Endothelial cell of umbilical vein (primary cell): ENCODE measurements around the gene KLB. TPM values are rescaled to one million over a fixed set of nuclear protein-coding genes. Genes with fewer than 3 reads are reported as not detected.
A peak's percentile ranks its signal among the peaks of the same experiment; 100 is the strongest.

Experiments
- BruUV-seq: library from RNA; stranded (reverse); fragments of 400-500 nt; replicated peaks from 2 replicates; lab custom pipeline; 2021; lab: Mats Ljungman, UMichigan
- CTCF ChIA-PET: fragments of 300-600, 350-600 bp; sonication (Branson Sonifier 250); formaldehyde crosslinking; loops from one replicate; lab custom pipeline; 2021; ENCODE audit warnings: antibody characterized with exemption, inconsistent platforms; lab: Charles Lee
- POLR2A ChIA-PET: fragments of 300-600, 350-600 bp; sonication (Branson Sonifier 250); formaldehyde crosslinking; loops from one replicate; lab custom pipeline; 2021; ENCODE audit warnings: antibody characterized with exemption, inconsistent platforms; lab: Charles Lee
- DNase-seq: peaks from one replicate; pipeline ENCODE4 v3.0.0-alpha.2; 2011; ENCODE audit warnings: low read depth, low spot score
- FAIRE-seq: peaks from 2 replicates; lab custom pipeline; 2011; peaks lifted over from hg19 to GRCh38; lab: Jason Lieb, UNC
- H2AFZ ChIP-seq: 2 replicates; pipeline ENCODE4 v1.6.0; 2012; ENCODE audit warnings: low read depth, low read length, control low read depth, inconsistent platforms
- H3K27ac ChIP-seq: 2 replicates; pipeline ENCODE4 v1.5.1; 2011; ENCODE audit warnings: low read depth, mild to moderate bottlenecking, control low read depth, low read length, moderate library complexity; ENCODE audit not compliant: insufficient read depth
- H3K27me3 ChIP-seq, 2 experiments: 2 replicates each; pipeline versions ENCODE4 v1.6.0 to v1.6.1; 2011; ENCODE audit warnings: low read length in 2 of 2, mixed read lengths in 1 of 2; ENCODE audit not compliant: control insufficient read depth in 2 of 2, insufficient read depth in 2 of 2
- H3K36me3 ChIP-seq, 2 experiments: 2 replicates in 1 of 2; 3 replicates in 1 of 2; pipeline ENCODE4 v1.5.1; 2011; ENCODE audit warnings: low read length in 2 of 2, mild to moderate bottlenecking in 1 of 2, moderate library complexity in 1 of 2; ENCODE audit not compliant: control insufficient read depth in 2 of 2, insufficient read depth in 2 of 2; ENCODE audit errors: extremely low read depth in 1 of 2
- H3K4me1 ChIP-seq: 3 replicates; pipeline ENCODE4 v1.5.1; 2011; ENCODE audit warnings: mild to moderate bottlenecking, low read length; ENCODE audit not compliant: control insufficient read depth, insufficient read depth; ENCODE audit errors: extremely low read depth
- H3K4me2 ChIP-seq: 2 replicates; pipeline ENCODE4 v1.6.1; 2011; ENCODE audit warnings: low read length, control low read depth, mixed read lengths; ENCODE audit not compliant: insufficient read depth
- H3K4me3 ChIP-seq, 3 experiments: fragments of 200-600 bp in 1 of 3; sonication (generic), shearing (Covaris generic) in 1 of 3; replicated peaks in 1 of 3; 2 replicates each; pipeline ENCODE4 v1.5.1; 2011 to 2016; ENCODE audit warnings: control low read depth in 3 of 3, low read length in 3 of 3, mild to moderate bottlenecking in 2 of 3, inconsistent platforms in 1 of 3, low read depth in 1 of 3, moderate library complexity in 1 of 3; ENCODE audit not compliant: insufficient read depth in 1 of 3
- H3K79me2 ChIP-seq: 2 replicates; pipeline ENCODE4 v1.6.0; 2012; ENCODE audit warnings: low read length, inconsistent platforms; ENCODE audit not compliant: control insufficient read depth, insufficient read depth
- H3K9ac ChIP-seq: replicated peaks from 2 replicates; pipeline ENCODE3; 2011; ENCODE audit warnings: low read length, control low read depth; ENCODE audit not compliant: insufficient read depth; ENCODE audit errors: extremely low read depth
- H3K9me1 ChIP-seq: replicated peaks from 3 replicates; pipeline ENCODE4 v1.6.0; 2011; ENCODE audit warnings: mild to moderate bottlenecking, low read length; ENCODE audit not compliant: control insufficient read depth, insufficient read depth; ENCODE audit errors: extremely low read depth
- H3K9me3 ChIP-seq: replicated peaks from 2 replicates; pipeline ENCODE4 v1.5.1; 2012; ENCODE audit warnings: low read length, inconsistent platforms; ENCODE audit not compliant: control insufficient read depth, insufficient read depth
- H4K20me1 ChIP-seq: replicated peaks from 2 replicates; pipeline ENCODE3; 2011; ENCODE audit warnings: mild to moderate bottlenecking, low read length; ENCODE audit not compliant: control insufficient read depth, insufficient read depth; ENCODE audit errors: extremely low read depth
- CTCF ChIP-seq, 2 donors: IDR thresholded peaks; 1 replicate in 1 of 2; 2 replicates in 1 of 2; pipeline ENCODE4 v1.5.1; 2011; ENCODE audit warnings: low read length in 2 of 2, mild to moderate bottlenecking in 2 of 2, moderate library complexity in 2 of 2, control low read depth in 1 of 2, inconsistent platforms in 1 of 2, low read depth in 1 of 2; ENCODE audit not compliant: insufficient read depth in 1 of 2; ENCODE audit errors: extremely low read depth in 1 of 2
- EZH2 ChIP-seq: IDR thresholded peaks from 2 replicates; pipeline ENCODE4 v1.6.1; 2012; ENCODE audit warnings: borderline replicate concordance, low read depth, mild to moderate bottlenecking, moderate library complexity, low read length, inconsistent platforms; ENCODE audit not compliant: severe bottlenecking
- FOS ChIP-seq: IDR thresholded peaks from 2 replicates; pipeline ENCODE4 v1.6.1; 2011; ENCODE audit warnings: mild to moderate bottlenecking, low read length, moderate library complexity, borderline replicate concordance; ENCODE audit not compliant: insufficient read depth
- GATA2 ChIP-seq: IDR thresholded peaks from 2 replicates; pipeline ENCODE4 v1.7.0; 2011; ENCODE audit warnings: low read depth, mild to moderate bottlenecking, moderate library complexity, mixed read lengths, low read length; ENCODE audit not compliant: insufficient read length, insufficient read depth
- JUN ChIP-seq: IDR thresholded peaks from 2 replicates; pipeline ENCODE4 v1.6.1; 2011; ENCODE audit warnings: borderline replicate concordance, low read depth; ENCODE audit not compliant: insufficient read length, insufficient read depth
- MAX ChIP-seq: IDR thresholded peaks from 2 replicates; pipeline ENCODE4 v1.6.1; 2011; ENCODE audit not compliant: insufficient read depth, insufficient read length
- MYC ChIP-seq: IDR thresholded peaks from one replicate; pipeline ENCODE4 v1.6.1; 2011; ENCODE audit warnings: mild to moderate bottlenecking, low read depth, low read length
- POLR2A ChIP-seq: IDR thresholded peaks from 2 replicates; pipeline ENCODE4 v1.6.1; 2012; ENCODE audit warnings: low read depth, mild to moderate bottlenecking, control low read depth, low read length
- POLR2AphosphoS5 ChIP-seq: IDR thresholded peaks from 2 replicates; pipeline ENCODE4 v1.6.1; 2012; ENCODE audit warnings: low read depth, mild to moderate bottlenecking, control low read depth, low read length, moderate library complexity; ENCODE audit not compliant: insufficient read depth
- dilution Hi-C: fragments of 300-500 bp; cut with MboI; formaldehyde crosslinking; loops from one replicate; pipeline ENCODE4 v1.15.0; 2019; ENCODE audit warnings: low sequenced_read_pairs; ENCODE audit not compliant: extremely low pct_ligation_motif_present
- intact Hi-C: fragments of 100-400 bp; cut with micrococcal nuclease; formaldehyde crosslinking; loops from one replicate; pipeline ENCODE4 v1.10.0; 2022
- polyA plus RNA-seq, 4 experiments: library from polyadenylated mRNA; depleted of rRNA in 3 of 4; stranded (reverse) in 3 of 4; unstranded in 1 of 4; fragments of >200 nt; gene quantifications; 2 replicates each; pipeline versions ENCODE4 v1.2.1 to v1.2.3, GENCODE V29; 2011 to 2012; ENCODE audit warnings: missing spikeins in 1 of 4
- total RNA-seq: library from RNA; stranded (reverse); gene quantifications from 2 replicates; pipeline ENCODE4 v1.2.3, GENCODE V29; 2021

The KLB gene
- total and polyA plus RNA-seq, 2 donors (not counting 3 experiments of a cell fraction or from before 2014, with no cell fraction given), result 0.01 TPM; not detected in 1

- ChIA-PET POLR2A (no interaction called here), CTCF (no interaction called here)
- Histone ChIP-seq H3K36me3 (no peaks in the 10 kb centered on the region), H3K4me2 (peak overlapping the region; percentile 57), H3K9me3 (no peaks in the 10 kb centered on the region), H3K9ac (no peak overlapping the region), H3K79me2 (no peaks in the 10 kb centered on the region), H3K4me1 (peaks cover 10% of the 10 kb centered on the region), H3K4me3 (no peak overlapping the region), H3K9me1 (no peaks in the 10 kb centered on the region), H2AFZ (peak overlapping the region; percentile 89), H3K27me3 (no peaks in the 10 kb centered on the region), H4K20me1 (no peaks in the 10 kb centered on the region), H3K27ac (no peak overlapping the region)
- dilution Hi-C loops, result no loop called here
- no TSS peak for BruUV-seq
- TF ChIP-seq MAX (no peak), GATA2 (no peak), CTCF (IDR thresholded peaks at IDR 0.05; ENCODE audit: extremely low read depth in 1 of 2, insufficient read depth in 1 of 2, low read depth in 1 of 2, low read length in 2 of 2) (no peak), POLR2AphosphoS5 (no peak), POLR2A (no peak), FOS (no peak), EZH2 (no peak), MYC (no peak), JUN (no peak)
- FAIRE-seq (peak; percentile 73), DNase-seq (peak; percentile 36)
- intact Hi-C loops, result no loop called here
Measured at GRCh38 chr4:39390603-39391002, 16.1 kb upstream of the KLB start.
